ENCODE measurements around the gene GLDC. TPM values are rescaled to one million over a fixed set of nuclear protein-coding genes. Genes with fewer than 3 reads are reported as not detected.

The GLDC gene
- total and polyA plus RNA-seq, 4 donors: 26.7 to 102 (median 59.3) TPM

GRCh38 chr9:6692881-6693361 is 47.4 kb upstream of the GLDC start:
- H3K4me1 ChIP-seq (ENCODE audit: control insufficient read depth in 4 of 4, insufficient read depth in 4 of 4, low read length in 3 of 4): no peaks in the 10 kb centered on the region
- no peak for DNase-seq (ENCODE audit: low spot score)
- H3K9ac ChIP-seq (ENCODE audit: low read depth in 1 of 2, low read length in 2 of 2): no peak overlapping the region
- H3K9me3 ChIP-seq (ENCODE audit: control insufficient read depth in 4 of 4, low read length in 3 of 4): no peaks in the 10 kb centered on the region
- no peaks in the 10 kb centered on the region for H3K27me3 ChIP-seq (ENCODE audit: control insufficient read depth in 4 of 4, insufficient read depth in 4 of 4, low read length in 3 of 4)
- no peak for TF ChIP-seq GABPA (IDR thresholded peaks at IDR 0.05 in 1 of 2, conservative IDR thresholded peaks at IDR 0.05 in 1 of 2)
- no peak for TF ChIP-seq EGR1 (IDR thresholded peaks at IDR 0.05; ENCODE audit: low read depth in 2 of 2)
- TF ChIP-seq RXRA (IDR thresholded peaks at IDR 0.05): no peak
- no peak for TF ChIP-seq SP1 (IDR thresholded peaks at IDR 0.05)
- no peak for TF ChIP-seq YY1 (IDR thresholded peaks at IDR 0.05)
- no peak for TF ChIP-seq NR2F2 (IDR thresholded peaks at IDR 0.05)
- TF ChIP-seq HNF4A (conservative IDR thresholded peaks at IDR 0.05): no peak
- TF ChIP-seq, protein P1, sequence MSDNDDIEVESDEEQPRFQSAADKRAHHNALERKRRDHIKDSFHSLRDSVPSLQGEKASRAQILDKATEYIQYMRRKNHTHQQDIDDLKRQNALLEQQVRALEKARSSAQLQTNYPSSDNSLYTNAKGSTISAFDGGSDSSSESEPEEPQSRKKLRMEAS (IDR thresholded peaks at IDR 0.05): no peak
- no peak for TF ChIP-seq ZBTB33 (IDR thresholded peaks at IDR 0.05)
- TF ChIP-seq, protein P2, sequence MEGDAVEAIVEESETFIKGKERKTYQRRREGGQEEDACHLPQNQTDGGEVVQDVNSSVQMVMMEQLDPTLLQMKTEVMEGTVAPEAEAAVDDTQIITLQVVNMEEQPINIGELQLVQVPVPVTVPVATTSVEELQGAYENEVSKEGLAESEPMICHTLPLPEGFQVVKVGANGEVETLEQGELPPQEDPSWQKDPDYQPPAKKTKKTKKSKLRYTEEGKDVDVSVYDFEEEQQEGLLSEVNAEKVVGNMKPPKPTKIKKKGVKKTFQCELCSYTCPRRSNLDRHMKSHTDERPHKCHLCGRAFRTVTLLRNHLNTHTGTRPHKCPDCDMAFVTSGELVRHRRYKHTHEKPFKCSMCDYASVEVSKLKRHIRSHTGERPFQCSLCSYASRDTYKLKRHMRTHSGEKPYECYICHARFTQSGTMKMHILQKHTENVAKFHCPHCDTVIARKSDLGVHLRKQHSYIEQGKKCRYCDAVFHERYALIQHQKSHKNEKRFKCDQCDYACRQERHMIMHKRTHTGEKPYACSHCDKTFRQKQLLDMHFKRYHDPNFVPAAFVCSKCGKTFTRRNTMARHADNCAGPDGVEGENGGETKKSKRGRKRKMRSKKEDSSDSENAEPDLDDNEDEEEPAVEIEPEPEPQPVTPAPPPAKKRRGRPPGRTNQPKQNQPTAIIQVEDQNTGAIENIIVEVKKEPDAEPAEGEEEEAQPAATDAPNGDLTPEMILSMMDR (IDR thresholded peaks at IDR 0.05; ENCODE audit: low read depth, low read length, missing input control): no peak
- no peaks in the 10 kb centered on the region for H3K36me3 ChIP-seq (ENCODE audit: control insufficient read depth in 4 of 4, insufficient read depth in 3 of 4, low read depth in 1 of 4, low read length in 3 of 4)
- no peak overlapping the region for H3K27ac ChIP-seq (ENCODE audit: low read depth in 1 of 2, low read length in 2 of 2)
- H3K4me3 ChIP-seq (ENCODE audit: low read depth in 1 of 3, low read length in 3 of 3): no peak overlapping the region
- WGBS: 86% methylated on average over 9 of the region's 9 CpGs

DNA sequence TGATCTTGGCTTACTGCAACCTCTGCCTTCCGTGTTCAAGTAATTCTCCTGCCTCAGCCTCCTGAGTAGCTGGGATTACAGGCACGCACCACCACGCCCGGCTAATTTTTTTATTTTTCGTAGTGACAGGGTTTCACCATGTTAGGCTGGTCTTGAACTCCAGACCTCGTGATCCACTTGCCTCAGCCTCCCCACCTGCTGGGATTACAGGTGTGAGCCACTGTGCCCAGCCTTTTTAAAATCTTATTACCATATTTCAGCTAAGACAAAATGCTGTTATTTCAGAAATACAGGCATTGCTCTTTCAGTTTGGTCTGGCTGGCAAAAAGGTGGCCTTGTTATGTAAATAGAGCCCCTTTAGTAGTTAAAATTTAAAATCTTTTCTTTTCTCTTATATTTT is 46.9 kb upstream of the GLDC start:
- no peak overlapping the region for H3K9ac ChIP-seq (ENCODE audit: low read depth in 1 of 2, low read length in 2 of 2)

More for the DNA sequence above, 46.9 kb upstream of the GLDC start:
- Histone ChIP-seq H3K4me3 (ENCODE audit: low read depth in 1 of 3, low read length in 3 of 3) (no peak overlapping the region), H3K27ac (ENCODE audit: low read depth in 1 of 2, low read length in 2 of 2) (no peak overlapping the region), H3K9me3 (ENCODE audit: control insufficient read depth in 4 of 4, low read length in 3 of 4) (no peaks in the 10 kb centered on the region), H3K36me3 (ENCODE audit: control insufficient read depth in 4 of 4, insufficient read depth in 3 of 4, low read depth in 1 of 4, low read length in 3 of 4) (no peaks in the 10 kb centered on the region), H3K4me1 (ENCODE audit: control insufficient read depth in 4 of 4, insufficient read depth in 4 of 4, low read length in 3 of 4) (no peaks in the 10 kb centered on the region), H3K27me3 (ENCODE audit: control insufficient read depth in 4 of 4, insufficient read depth in 4 of 4, low read length in 3 of 4) (no peaks in the 10 kb centered on the region)
- TF ChIP-seq RXRA (IDR thresholded peaks at IDR 0.05) (no peak), ATF3 (IDR thresholded peaks at IDR 0.05) (no peak), YY1 (IDR thresholded peaks at IDR 0.05) (no peak), EGR1 (IDR thresholded peaks at IDR 0.05; ENCODE audit: low read depth in 2 of 2) (no peak), JUND (IDR thresholded peaks at IDR 0.05) (no peak), SP1 (IDR thresholded peaks at IDR 0.05) (no peak), FOXA1 (IDR thresholded peaks at IDR 0.05) (no peak), ZBTB33 (IDR thresholded peaks at IDR 0.05) (no peak), HNF4A (conservative IDR thresholded peaks at IDR 0.05) (no peak), GABPA (IDR thresholded peaks at IDR 0.05 in 1 of 2, conservative IDR thresholded peaks at IDR 0.05 in 1 of 2) (no peak), HNF4G (IDR thresholded peaks at IDR 0.05) (no peak), RAD21 (IDR thresholded peaks at IDR 0.05) (no peak), FOXA2 (IDR thresholded peaks at IDR 0.05) (no peak), NR2F2 (IDR thresholded peaks at IDR 0.05) (no peak)
- TF ChIP-seq, protein P1 (IDR thresholded peaks at IDR 0.05): no peak
- TF ChIP-seq, protein P3, sequence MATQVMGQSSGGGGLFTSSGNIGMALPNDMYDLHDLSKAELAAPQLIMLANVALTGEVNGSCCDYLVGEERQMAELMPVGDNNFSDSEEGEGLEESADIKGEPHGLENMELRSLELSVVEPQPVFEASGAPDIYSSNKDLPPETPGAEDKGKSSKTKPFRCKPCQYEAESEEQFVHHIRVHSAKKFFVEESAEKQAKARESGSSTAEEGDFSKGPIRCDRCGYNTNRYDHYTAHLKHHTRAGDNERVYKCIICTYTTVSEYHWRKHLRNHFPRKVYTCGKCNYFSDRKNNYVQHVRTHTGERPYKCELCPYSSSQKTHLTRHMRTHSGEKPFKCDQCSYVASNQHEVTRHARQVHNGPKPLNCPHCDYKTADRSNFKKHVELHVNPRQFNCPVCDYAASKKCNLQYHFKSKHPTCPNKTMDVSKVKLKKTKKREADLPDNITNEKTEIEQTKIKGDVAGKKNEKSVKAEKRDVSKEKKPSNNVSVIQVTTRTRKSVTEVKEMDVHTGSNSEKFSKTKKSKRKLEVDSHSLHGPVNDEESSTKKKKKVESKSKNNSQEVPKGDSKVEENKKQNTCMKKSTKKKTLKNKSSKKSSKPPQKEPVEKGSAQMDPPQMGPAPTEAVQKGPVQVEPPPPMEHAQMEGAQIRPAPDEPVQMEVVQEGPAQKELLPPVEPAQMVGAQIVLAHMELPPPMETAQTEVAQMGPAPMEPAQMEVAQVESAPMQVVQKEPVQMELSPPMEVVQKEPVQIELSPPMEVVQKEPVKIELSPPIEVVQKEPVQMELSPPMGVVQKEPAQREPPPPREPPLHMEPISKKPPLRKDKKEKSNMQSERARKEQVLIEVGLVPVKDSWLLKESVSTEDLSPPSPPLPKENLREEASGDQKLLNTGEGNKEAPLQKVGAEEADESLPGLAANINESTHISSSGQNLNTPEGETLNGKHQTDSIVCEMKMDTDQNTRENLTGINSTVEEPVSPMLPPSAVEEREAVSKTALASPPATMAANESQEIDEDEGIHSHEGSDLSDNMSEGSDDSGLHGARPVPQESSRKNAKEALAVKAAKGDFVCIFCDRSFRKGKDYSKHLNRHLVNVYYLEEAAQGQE (IDR thresholded peaks at IDR 0.05): no peak
- TF ChIP-seq, protein P2 (IDR thresholded peaks at IDR 0.05; ENCODE audit: low read depth, low read length, missing input control): no peak
- DNase-seq (ENCODE audit: low spot score): no peak
- 91% methylated on average over 6 of the region's 6 CpGs for WGBS

Data from liver (tissue), 9 donors.